GM20431 (cell line): ENCODE measurements around the gene ZNF579.
"Not testable (repeated sequence)": the region's sequence is repeated elsewhere in the genome, so short reads cannot be mapped to it uniquely, and the experiment has no call there.

Experiments used
- in situ Hi-C: fragments of 300-500 bp; cut with MseI, MboI; formaldehyde crosslinking; loops from one replicate; pipeline ENCODE4 v1.15.0; 2020; ENCODE audit warnings: low sequenced_read_pairs; ENCODE audit not compliant: unreplicated experiment

Gene ZNF579

GRCh38 chr19:55545443-55545842 lies 35.2 kb downstream of the ZNF579 start, which contains the start of gene SBK3:
Gene SBK3 (minus strand): TSS chr19:55545543. CDS start chr19:55545543, 0 bp downstream.
- in situ Hi-C loops = no loop called here

GRCh38 chr19:55544776-55545439 lies 35.7 kb downstream of the ZNF579 start:
- in situ Hi-C loops = no loop called here

GRCh38 chr19:55544014-55544413 lies 36.6 kb downstream of the ZNF579 start:
- in situ Hi-C loops = no loop called here

GRCh38 chr19:55543567-55543966 lies 37.1 kb downstream of the ZNF579 start:
- in situ Hi-C loops = no loop called here

GRCh38 chr19:55542292-55542855 lies 38.3 kb downstream of the ZNF579 start:
- in situ Hi-C loops = no loop called here

- in situ Hi-C loops = no loop called here
These were observed 39.6 kb downstream of the ZNF579 start for GRCh38 chr19:55541091-55541490.

- in situ Hi-C loops = no loop called here
These were observed 40.0 kb downstream of the ZNF579 start for GRCh38 chr19:55540619-55541018.

- in situ Hi-C loops = no loop called here
These were observed 41.3 kb downstream of the ZNF579 start for GRCh38 chr19:55539090-55539984.

- in situ Hi-C loops = no loop called here
These were observed 42.5 kb downstream of the ZNF579 start for GRCh38 chr19:55538132-55538531.

- in situ Hi-C loops = no loop called here
These were observed 42.9 kb downstream of the ZNF579 start for GRCh38 chr19:55537741-55538111.

- in situ Hi-C loops = no loop called here
These were observed 43.5 kb downstream of the ZNF579 start, which contains the start of gene SBK2 for GRCh38 chr19:55536951-55537740. Gene SBK2 (minus strand): TSS chr19:55537133. CDS start chr19:55536294, 839 bp downstream.

GRCh38 chr19:55536366-55536765 lies 44.3 kb downstream of the ZNF579 start:
- in situ Hi-C loops = no loop called here

- in situ Hi-C loops = no loop called here
These were observed 44.7 kb downstream of the ZNF579 start for GRCh38 chr19:55535965-55536350.

- in situ Hi-C loops = no loop called here
These were observed 45.3 kb downstream of the ZNF579 start for GRCh38 chr19:55535173-55535964.

GRCh38 chr19:55534280-55534679 lies 46.4 kb downstream of the ZNF579 start:
- in situ Hi-C loops = not testable (repeated sequence)

- in situ Hi-C loops = no loop called here
These were observed 49.7 kb downstream of the ZNF579 start for GRCh38 chr19:55530996-55531395.

- in situ Hi-C loops = no loop called here
These were observed 50.9 kb downstream of the ZNF579 start for GRCh38 chr19:55529636-55530234.

GRCh38 chr19:55528030-55528803 lies 52.4 kb downstream of the ZNF579 start:
- in situ Hi-C loops = no loop called here
